Epithelial cell of proximal tubule (primary cell): ENCODE data around the gene TRABD. TPM values are rescaled to one million over a fixed set of nuclear protein-coding genes. Genes with fewer than 3 reads are reported as not detected.

Experiments
- DNase-seq: peaks from one replicate; pipeline ENCODE4 v3.0.0-alpha.2; 2011; ENCODE audit warnings: low read depth
- H3K4me3 ChIP-seq: 2 replicates; pipeline ENCODE4 v1.5.1; 2011; ENCODE audit warnings: low read depth, mild to moderate bottlenecking, low read length
- total RNA-seq: library from RNA; depleted of rRNA; stranded (reverse); fragments of >200 nt; gene quantifications from 2 replicates; pipeline ENCODE4 v1.2.3, GENCODE V29; 2015
- TF ChIP-seq, protein P1 (sequence below): conservative IDR thresholded peaks from 2 replicates; pipeline ENCODE4 v1.5.1; 2012; ENCODE audit warnings: low read depth, mild to moderate bottlenecking, low read length

The TRABD gene
- total RNA-seq, 1 donor from 2014 or later = 55.5 TPM

- TF ChIP-seq, protein P1, sequence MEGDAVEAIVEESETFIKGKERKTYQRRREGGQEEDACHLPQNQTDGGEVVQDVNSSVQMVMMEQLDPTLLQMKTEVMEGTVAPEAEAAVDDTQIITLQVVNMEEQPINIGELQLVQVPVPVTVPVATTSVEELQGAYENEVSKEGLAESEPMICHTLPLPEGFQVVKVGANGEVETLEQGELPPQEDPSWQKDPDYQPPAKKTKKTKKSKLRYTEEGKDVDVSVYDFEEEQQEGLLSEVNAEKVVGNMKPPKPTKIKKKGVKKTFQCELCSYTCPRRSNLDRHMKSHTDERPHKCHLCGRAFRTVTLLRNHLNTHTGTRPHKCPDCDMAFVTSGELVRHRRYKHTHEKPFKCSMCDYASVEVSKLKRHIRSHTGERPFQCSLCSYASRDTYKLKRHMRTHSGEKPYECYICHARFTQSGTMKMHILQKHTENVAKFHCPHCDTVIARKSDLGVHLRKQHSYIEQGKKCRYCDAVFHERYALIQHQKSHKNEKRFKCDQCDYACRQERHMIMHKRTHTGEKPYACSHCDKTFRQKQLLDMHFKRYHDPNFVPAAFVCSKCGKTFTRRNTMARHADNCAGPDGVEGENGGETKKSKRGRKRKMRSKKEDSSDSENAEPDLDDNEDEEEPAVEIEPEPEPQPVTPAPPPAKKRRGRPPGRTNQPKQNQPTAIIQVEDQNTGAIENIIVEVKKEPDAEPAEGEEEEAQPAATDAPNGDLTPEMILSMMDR = no peak
- no peak for DNase-seq
- no peak overlapping the region for H3K4me3 ChIP-seq
Observed at GRCh38 chr22:50173983-50174355, 11.7 kb upstream of the TRABD start.

- no peak overlapping the region for H3K4me3 ChIP-seq
- no peak for DNase-seq
- TF ChIP-seq, protein P1 = no peak
Observed at GRCh38 chr22:50174382-50175190, 11.1 kb upstream of the TRABD start.

DNA sequence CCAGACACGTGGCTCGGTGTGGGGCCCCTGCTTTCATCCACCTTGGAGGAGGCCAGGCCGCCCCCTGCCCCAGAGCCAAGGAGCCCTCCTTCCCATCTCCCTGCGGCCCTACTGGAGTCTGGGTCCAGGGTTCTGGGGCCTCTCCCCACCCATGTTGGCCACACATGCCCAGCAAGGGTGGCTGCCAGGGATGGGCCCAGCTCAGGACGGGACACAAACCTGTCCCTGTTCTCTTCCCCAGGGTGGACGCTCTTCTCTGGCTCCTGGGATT is 10.6 kb upstream of the TRABD start:
- H3K4me3 ChIP-seq = no peak overlapping the region
- TF ChIP-seq, protein P1 = no peak
- DNase-seq = no peak

- no peak for DNase-seq
- TF ChIP-seq, protein P1 = no peak
- no peak overlapping the region for H3K4me3 ChIP-seq
Observed at GRCh38 chr22:50175921-50176849, 9.5 kb upstream of the TRABD start.

GRCh38 chr22:50176850-50177536 is 8.7 kb upstream of the TRABD start:
- no peak for DNase-seq
- no peak overlapping the region for H3K4me3 ChIP-seq
- TF ChIP-seq, protein P1 = no peak

GRCh38 chr22:50177537-50178470 is 7.9 kb upstream of the TRABD start:
- no peak overlapping the region for H3K4me3 ChIP-seq
- DNase-seq = no peak
- TF ChIP-seq, protein P1 = no peak
